Inflammatory macrophage treated with lipopolysaccharide for 1 hour (primary cell): Measurements from ENCODE around the gene ETS1.

Source experiments
- DNase-seq, 2 donors: peaks; one replicate each; pipeline ENCODE4 v3.0.0-alpha.2; 2020 to 2022

ETS1 gene

GRCh38 chr11:128517451-128518230 lies 69.7 kb downstream of the ETS1 start:
- DNase-seq = no peak

DNA sequence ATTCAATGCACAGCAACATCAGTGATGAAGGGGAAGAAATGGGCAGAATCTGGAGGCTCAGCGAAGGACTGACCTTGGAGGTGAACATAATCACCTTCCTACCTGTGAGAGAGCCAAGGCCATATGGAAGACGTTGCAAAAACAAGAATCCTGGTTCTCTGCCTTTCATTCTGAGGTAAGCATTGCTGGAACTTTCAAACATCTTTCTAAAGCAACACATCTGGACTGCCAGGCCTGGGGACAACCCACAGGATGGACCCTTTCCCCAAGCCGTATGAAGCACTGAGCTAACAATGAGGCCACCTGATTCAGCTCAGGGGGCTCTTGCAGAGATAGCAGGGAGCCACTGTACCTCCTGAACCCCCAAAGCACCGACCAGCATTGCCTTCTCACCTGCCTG lies 70.5 kb downstream of the ETS1 start:
- no peak for DNase-seq

- no peak for DNase-seq
Measured at GRCh38 chr11:128515826-128516778, 71.3 kb downstream of the ETS1 start.

- DNase-seq = no peak
Measured at GRCh38 chr11:128515086-128515485, 72.3 kb downstream of the ETS1 start.

GRCh38 chr11:128513915-128514681 lies 73.3 kb downstream of the ETS1 start:
- no peak for DNase-seq

GRCh38 chr11:128512474-128512996 lies 74.8 kb downstream of the ETS1 start:
- no peak for DNase-seq

DNA sequence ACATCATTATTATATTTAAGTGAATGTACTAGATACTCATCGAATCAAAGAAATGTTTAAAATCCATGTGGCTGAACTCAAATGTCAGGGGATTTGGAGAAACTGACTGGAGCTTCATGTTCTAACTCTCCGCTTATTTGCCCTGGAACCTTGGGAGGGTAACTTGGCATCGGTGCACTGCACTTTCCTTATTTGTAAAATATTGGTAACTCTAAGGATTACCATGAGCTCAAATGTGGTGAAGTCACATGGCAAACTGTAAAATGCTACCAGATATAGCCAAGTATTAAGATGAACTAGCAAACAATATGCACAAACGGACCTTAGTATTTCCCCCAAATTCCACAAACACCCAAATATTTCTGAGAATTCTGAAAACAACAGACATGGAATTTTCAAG lies 75.6 kb downstream of the ETS1 start:
- DNase-seq = no peak

DNA sequence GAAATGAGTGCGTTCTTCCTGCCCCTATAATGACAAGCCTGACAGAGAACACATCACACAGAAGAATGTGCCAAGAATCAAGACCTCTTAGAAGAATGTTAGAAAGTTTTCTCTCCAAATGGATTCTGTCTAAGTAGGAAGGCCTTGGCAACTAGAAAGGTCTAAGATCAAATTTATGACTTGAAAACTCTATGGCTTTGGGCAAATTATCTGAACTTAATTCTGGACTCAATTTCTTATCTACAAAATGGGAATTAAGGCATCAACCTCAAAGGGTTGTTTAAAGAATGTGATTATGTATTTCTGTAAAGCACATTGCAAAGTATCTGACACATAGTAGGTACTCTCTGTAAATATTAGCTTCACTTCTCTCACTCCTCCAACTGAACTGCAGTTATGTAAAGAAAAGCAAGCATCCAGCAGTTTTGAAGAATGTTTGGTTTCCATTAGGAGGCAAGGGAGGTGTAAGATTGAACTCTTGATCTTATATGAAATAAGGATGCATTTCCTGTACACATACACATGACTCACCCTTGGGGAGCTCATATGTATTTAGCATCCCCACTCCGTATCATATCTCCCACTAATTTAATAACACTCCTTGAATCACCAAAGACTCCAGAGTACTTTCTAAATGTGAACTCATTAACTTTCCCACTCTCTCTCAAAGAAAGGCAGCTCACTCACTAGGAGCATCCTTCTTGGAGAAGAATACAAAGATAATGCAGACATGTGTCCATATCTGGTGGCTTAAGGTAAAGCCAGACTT lies 77.6 kb downstream of the ETS1 start:
- no peak for DNase-seq

GRCh38 chr11:128508770-128509510 lies 78.4 kb downstream of the ETS1 start:
- DNase-seq = no peak

GRCh38 chr11:128507936-128508335 lies 79.4 kb downstream of the ETS1 start:
- DNase-seq = no peak

DNA sequence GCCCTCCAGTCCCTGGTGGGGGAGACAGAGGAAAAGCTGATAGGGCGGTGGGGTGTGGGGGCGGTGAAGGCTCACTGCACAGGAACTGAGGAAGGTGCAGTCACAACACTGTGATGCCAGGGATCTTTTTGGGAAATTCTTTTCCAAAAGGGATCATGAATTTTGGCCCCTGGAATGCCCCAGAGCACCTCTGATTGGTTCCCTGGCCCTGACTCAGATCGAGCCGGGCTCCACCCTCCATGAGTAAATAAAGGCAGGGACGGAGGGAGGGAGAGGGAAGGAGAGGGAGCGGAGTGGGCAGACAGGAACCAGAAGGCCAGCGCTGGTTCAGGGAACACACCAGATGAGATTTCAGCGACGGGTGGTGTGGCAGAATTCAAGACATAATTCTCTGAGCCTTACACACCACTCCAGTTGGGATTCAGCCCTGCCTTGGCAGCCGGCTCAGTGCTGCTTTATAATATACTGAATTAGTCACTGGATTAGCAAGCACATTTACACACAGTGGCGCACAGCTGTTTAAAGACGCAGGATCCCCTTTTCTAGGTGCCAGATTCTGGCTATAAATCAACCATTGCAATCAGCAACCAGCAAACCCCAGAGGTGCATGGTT lies 80.3 kb downstream of the ETS1 start:
- DNase-seq = peak; percentile 45 to 59

- DNase-seq = no peak
Measured at GRCh38 chr11:128506356-128506755, 81.0 kb downstream of the ETS1 start.

GRCh38 chr11:128505449-128506065 lies 81.8 kb downstream of the ETS1 start:
- DNase-seq = no peak

DNA sequence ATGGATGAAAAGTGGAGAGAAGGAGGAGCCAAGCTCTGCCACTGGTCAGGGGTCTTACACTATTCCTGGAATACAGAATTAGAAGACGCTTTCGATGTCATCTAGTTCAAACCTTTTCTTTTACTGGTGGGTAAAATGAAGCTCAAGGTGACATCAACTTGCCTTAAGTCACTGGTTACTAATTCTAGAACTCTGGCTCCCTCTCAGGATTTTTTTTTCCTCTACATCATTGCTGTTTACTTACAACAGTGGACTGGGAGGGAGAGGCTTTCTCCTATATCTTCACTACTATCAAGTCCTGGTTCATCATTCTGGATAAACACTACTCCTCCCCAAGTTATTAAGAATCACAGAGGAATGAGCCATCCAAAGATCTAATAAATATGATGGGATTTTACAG lies 82.9 kb downstream of the ETS1 start:
- no peak for DNase-seq

DNA sequence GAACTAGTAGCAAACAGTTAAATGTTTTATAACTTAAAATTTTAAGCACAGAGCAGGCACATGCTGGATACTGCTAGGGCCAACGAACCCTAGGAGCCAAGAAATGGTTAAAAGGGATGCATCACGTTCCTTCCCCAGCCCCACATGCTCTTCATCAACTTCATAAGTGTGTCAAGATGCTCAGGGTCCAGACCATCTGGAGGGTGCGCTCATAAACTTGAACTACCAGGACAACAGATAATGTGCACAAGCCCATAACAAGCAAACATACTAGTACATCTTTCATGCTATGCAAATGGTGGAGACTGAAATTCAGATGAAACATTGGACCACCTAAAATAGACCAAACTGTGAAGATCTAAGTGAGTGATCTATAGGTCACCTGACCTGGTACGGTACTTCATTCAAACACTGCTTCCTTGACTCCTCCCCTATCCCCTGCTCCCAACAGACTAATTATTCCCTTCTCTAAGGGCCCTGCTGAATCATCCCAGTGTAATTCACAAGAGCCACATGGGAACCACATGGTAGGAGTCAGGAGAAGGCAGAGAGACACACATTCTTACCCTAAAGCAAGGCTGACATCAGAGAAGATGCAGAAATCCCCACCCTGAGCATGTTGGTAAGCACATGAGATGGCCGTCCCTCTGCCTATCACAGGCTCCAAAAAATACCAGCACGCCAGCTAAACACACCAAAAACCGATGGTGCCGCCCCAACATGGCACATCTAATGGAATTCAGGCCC lies 83.9 kb downstream of the ETS1 start:
- DNase-seq = no peak

GRCh38 chr11:128502726-128503125 lies 84.6 kb downstream of the ETS1 start:
- DNase-seq = no peak

DNA sequence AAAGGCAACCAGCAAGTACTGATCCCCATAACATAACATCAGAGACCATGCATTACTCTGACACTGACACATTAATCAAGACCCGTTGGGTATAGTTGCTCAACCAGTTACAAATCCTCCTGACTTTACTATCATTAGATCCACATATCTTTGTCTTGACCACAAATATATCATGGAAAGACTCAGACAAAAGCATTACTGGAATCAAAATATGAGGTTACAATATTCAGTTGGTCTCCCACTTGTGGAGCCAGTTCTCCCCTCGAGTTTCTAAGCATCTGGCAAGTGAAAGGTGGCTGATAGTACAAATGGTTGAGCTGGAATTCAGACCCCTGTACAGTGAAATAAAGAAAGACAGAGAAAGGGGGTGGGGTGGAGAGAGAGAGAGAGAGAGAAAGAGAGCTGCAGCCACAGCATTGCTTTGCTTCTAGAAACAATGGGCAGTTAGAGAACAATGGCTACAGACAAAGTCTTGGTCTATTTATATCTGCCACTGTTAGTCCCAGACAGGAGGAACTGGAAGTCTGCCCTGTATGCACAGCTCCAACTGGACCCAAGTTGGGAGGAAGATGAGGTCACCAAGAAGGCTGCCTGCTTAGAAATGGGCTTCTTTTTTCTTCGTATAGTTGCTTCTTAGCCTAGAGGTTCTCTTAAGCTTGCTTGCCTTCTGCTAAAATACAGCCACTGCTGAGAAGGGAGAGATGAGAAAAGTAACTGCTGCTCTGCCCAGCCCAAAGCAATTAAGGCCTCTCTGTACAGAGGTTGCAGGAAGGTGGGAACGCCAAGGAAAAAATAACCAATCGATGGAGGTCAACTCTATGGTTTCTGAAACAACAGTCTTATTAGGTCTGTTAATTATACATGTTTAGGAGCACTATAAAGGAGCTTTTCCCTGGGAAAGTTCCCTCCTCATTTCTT lies 85.5 kb downstream of the ETS1 start:
- no peak for DNase-seq

DNA sequence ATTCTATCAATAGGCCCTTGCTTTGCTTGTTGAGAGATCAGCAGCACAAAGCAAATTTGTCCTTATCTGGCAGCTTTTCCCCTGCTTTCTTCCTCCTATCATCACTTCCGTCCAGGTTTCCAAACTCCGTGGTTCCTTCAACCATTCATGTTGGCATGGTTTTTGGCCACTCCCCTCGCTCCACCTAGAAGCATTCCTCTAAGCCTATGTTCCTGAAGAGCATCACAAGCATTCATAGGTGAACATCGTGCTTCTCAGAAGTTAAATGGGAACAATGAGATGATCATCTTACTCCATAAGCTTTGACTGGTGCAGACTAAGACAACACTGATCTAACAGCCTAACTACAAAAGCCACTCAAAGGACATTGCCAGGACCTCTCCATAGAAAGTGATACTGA lies 86.3 kb downstream of the ETS1 start:
- DNase-seq = no peak

DNA sequence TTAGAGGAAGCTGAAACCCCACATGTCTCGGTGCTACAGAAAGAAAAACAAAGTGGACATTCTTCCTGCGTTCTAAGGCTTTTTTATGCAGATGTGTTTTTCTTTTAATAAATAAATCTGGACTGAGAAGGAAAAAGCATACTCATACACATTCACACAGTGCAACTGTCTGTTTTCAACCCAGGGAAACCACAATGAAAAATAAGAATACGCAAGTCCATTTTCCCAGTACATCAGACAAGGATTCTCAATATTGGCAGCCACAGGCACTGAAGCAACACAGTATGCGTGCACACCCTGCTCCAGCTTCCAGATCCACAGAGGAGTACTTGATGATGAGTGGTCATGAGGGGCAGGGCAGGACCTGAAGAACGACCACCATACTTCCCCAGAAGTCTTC lies 86.9 kb downstream of the ETS1 start:
- DNase-seq = no peak
